Osteocyte (in vitro differentiated cells): ENCODE measurements around the gene SIPA1L3. TPM values are rescaled to one million over a fixed set of nuclear protein-coding genes. Genes with fewer than 3 reads are reported as not detected.

Experiments
- DNase-seq: peaks from one replicate; pipeline ENCODE4 v3.0.0; 2021; ENCODE audit warnings: mixed read lengths; ENCODE audit not compliant: unreplicated experiment; ENCODE audit errors: extremely low spot score
- H3K27ac Mint-ChIP-seq: one replicate; pipeline ENCODE4 v1.8.0; 2021; ENCODE audit warnings: mild to moderate bottlenecking, mixed read lengths; ENCODE audit not compliant: unreplicated experiment
- H3K27me3 Mint-ChIP-seq: one replicate; pipeline ENCODE4 v1.8.0; 2021; ENCODE audit warnings: mixed read lengths; ENCODE audit not compliant: unreplicated experiment
- H3K36me3 Mint-ChIP-seq: one replicate; pipeline ENCODE4 v1.8.0; 2021; ENCODE audit warnings: mixed read lengths; ENCODE audit not compliant: unreplicated experiment
- H3K4me1 Mint-ChIP-seq: one replicate; pipeline ENCODE4 v1.8.0; 2021; ENCODE audit warnings: mixed read lengths; ENCODE audit not compliant: unreplicated experiment
- H3K4me3 Mint-ChIP-seq: one replicate; pipeline ENCODE4 v1.8.0; 2021; ENCODE audit warnings: mild to moderate bottlenecking, moderate library complexity, mixed read lengths; ENCODE audit not compliant: unreplicated experiment
- H3K9me3 Mint-ChIP-seq: one replicate; pipeline ENCODE4 v1.8.0; 2021; ENCODE audit warnings: mixed read lengths; ENCODE audit not compliant: unreplicated experiment
- total RNA-seq: library from RNA; stranded (reverse); gene quantifications from 2 replicates; pipeline ENCODE4 v1.2.1, GENCODE V29; 2021
- TF ChIP-seq, protein P1 (sequence below): fragments of 200-600 bp; sonication (generic); IDR thresholded peaks from 2 replicates; pipeline ENCODE4 v1.5.0; 2021; ENCODE audit warnings: antibody characterized with exemption, mild to moderate bottlenecking, moderate library complexity

Gene SIPA1L3
- total RNA-seq, 1 donor from 2014 or later, result 27.1 TPM

DNA sequence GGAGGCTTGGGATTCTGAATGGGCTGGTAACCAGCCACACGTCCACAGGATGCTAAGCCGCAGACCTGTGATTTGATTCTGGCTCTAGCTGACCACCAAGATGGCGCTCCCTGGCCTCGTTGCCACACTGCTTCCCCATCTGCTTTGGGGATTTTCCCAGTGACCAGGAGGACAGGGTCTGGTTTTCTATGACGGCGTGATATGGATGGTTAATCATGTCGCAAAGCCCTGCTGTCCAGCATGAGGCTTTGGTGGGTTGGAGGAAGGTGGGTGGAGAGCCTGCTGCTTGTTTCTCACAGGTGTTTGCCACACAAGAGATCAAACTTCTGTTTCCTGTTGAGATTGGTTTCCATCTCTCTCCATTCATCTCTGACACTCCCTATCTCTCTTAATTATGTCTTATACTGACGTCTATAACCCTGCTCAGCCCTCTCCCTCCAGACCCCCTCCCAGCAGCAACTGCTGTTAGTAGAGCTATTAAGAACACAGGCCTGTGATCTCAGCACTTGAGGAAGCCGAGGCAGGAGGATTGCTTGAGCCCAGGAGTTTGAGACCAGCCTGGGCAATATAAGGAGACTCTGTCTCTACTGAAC lies 102.7 kb downstream of the SIPA1L3 start:
- H3K4me1 Mint-ChIP-seq, result no peaks in the 10 kb centered on the region
- H3K4me3 Mint-ChIP-seq, result no peak overlapping the region
- DNase-seq, result no peak
- TF ChIP-seq, protein P1, sequence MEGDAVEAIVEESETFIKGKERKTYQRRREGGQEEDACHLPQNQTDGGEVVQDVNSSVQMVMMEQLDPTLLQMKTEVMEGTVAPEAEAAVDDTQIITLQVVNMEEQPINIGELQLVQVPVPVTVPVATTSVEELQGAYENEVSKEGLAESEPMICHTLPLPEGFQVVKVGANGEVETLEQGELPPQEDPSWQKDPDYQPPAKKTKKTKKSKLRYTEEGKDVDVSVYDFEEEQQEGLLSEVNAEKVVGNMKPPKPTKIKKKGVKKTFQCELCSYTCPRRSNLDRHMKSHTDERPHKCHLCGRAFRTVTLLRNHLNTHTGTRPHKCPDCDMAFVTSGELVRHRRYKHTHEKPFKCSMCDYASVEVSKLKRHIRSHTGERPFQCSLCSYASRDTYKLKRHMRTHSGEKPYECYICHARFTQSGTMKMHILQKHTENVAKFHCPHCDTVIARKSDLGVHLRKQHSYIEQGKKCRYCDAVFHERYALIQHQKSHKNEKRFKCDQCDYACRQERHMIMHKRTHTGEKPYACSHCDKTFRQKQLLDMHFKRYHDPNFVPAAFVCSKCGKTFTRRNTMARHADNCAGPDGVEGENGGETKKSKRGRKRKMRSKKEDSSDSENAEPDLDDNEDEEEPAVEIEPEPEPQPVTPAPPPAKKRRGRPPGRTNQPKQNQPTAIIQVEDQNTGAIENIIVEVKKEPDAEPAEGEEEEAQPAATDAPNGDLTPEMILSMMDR, result no peak
- no peak overlapping the region for H3K27ac Mint-ChIP-seq
- no peaks in the 10 kb centered on the region for H3K9me3 Mint-ChIP-seq
- H3K36me3 Mint-ChIP-seq, result no peaks in the 10 kb centered on the region
- H3K27me3 Mint-ChIP-seq, result no peaks in the 10 kb centered on the region

GRCh38 chr19:38011426-38011825 lies 104.4 kb downstream of the SIPA1L3 start:
- no peaks in the 10 kb centered on the region for H3K27me3 Mint-ChIP-seq
- no peak for DNase-seq
- H3K27ac Mint-ChIP-seq, result no peak overlapping the region
- H3K4me1 Mint-ChIP-seq, result no peaks in the 10 kb centered on the region
- no peak overlapping the region for H3K4me3 Mint-ChIP-seq
- H3K36me3 Mint-ChIP-seq, result no peaks in the 10 kb centered on the region
- no peaks in the 10 kb centered on the region for H3K9me3 Mint-ChIP-seq
- TF ChIP-seq, protein P1, result no peak

DNA sequence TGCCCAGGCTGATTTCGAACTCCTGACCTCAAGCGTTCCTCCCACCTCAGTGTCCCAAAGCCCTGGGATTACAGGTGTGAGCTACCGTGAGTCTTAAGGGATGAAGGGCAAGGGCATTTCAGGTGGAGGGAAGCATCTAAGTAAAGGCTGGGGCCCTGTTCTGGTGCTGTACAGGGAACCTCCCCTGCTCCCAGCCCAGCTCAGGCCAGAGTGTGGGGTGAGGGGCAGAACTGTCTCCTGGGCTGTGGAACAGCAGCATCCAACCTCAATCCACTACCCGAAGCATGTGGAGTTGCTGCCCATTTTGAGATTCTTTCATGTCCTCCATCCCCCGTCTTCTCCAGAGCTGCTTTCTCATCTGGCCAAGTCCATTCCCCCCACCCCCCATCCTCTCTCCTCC lies 105.3 kb downstream of the SIPA1L3 start:
- H3K9me3 Mint-ChIP-seq, result no peaks in the 10 kb centered on the region
- no peaks in the 10 kb centered on the region for H3K27me3 Mint-ChIP-seq

GRCh38 chr19:38012944-38013343 lies 105.9 kb downstream of the SIPA1L3 start:
- TF ChIP-seq, protein P1, result no peak

More for the DNA sequence above, 105.3 kb downstream of the SIPA1L3 start:
- no peak overlapping the region for H3K27ac Mint-ChIP-seq
- H3K36me3 Mint-ChIP-seq, result no peaks in the 10 kb centered on the region
- no peak overlapping the region for H3K4me3 Mint-ChIP-seq
- TF ChIP-seq, protein P1, result no peak
- no peaks in the 10 kb centered on the region for H3K4me1 Mint-ChIP-seq
- no peak for DNase-seq

GRCh38 chr19:38013913-38014580 lies 107.0 kb downstream of the SIPA1L3 start:
- H3K36me3 Mint-ChIP-seq, result peaks cover 2% of the 10 kb centered on the region
- no peak overlapping the region for H3K27ac Mint-ChIP-seq
- no peak overlapping the region for H3K4me3 Mint-ChIP-seq
- H3K4me1 Mint-ChIP-seq, result peaks cover 2% of the 10 kb centered on the region
- H3K9me3 Mint-ChIP-seq, result no peaks in the 10 kb centered on the region
- no peak for DNase-seq
- H3K27me3 Mint-ChIP-seq, result no peaks in the 10 kb centered on the region
- TF ChIP-seq, protein P1, result no peak

More at GRCh38 chr19:38012944-38013343, 105.9 kb downstream of the SIPA1L3 start:
- no peak for DNase-seq
- Mint-ChIP-seq H3K27ac (no peak overlapping the region), H3K4me3 (no peak overlapping the region), H3K4me1 (peaks cover 2% of the 10 kb centered on the region), H3K36me3 (no peaks in the 10 kb centered on the region), H3K9me3 (no peaks in the 10 kb centered on the region), H3K27me3 (no peaks in the 10 kb centered on the region)
